HG03196 (cell line): ENCODE data around the gene IER5.
A peak's percentile ranks its signal among the peaks of the same experiment; 100 is the strongest.
"Not testable (repeated sequence)": the region's sequence is repeated elsewhere in the genome, so short reads cannot be mapped to it uniquely, and the experiment has no call there.

Experiments used
- ATAC-seq: cut with Tn5 transposase; IDR thresholded peaks from one replicate; pipeline ENCODE4 v1.9.1; 2021; ENCODE audit not compliant: unreplicated experiment

Gene IER5

GRCh38 chr1:181113059-181113641 is 24.6 kb downstream of the IER5 start:
- ATAC-seq = no peak

GRCh38 chr1:181114574-181115367 is 26.3 kb downstream of the IER5 start:
- no peak for ATAC-seq

- ATAC-seq = no peak
Observed at GRCh38 chr1:181115368-181115684, 26.8 kb downstream of the IER5 start.

GRCh38 chr1:181115971-181116370 is 27.5 kb downstream of the IER5 start:
- ATAC-seq = not testable (repeated sequence)

- no peak for ATAC-seq
Observed at GRCh38 chr1:181116819-181117390, 28.4 kb downstream of the IER5 start.

GRCh38 chr1:181117648-181118449 is 29.3 kb downstream of the IER5 start:
- no peak for ATAC-seq

GRCh38 chr1:181119093-181119989 is 30.8 kb downstream of the IER5 start:
- ATAC-seq = no peak

- no peak for ATAC-seq
Observed at GRCh38 chr1:181120924-181121323, 32.4 kb downstream of the IER5 start.

GRCh38 chr1:181121498-181121897 is 33.0 kb downstream of the IER5 start:
- ATAC-seq = no peak

GRCh38 chr1:181122222-181122621 is 33.7 kb downstream of the IER5 start:
- ATAC-seq = no peak

GRCh38 chr1:181123173-181123572 is 34.7 kb downstream of the IER5 start:
- ATAC-seq = no peak

GRCh38 chr1:181124291-181124751 is 35.8 kb downstream of the IER5 start:
- ATAC-seq = no peak

- ATAC-seq = no peak
Observed at GRCh38 chr1:181126289-181126688, 37.8 kb downstream of the IER5 start.

GRCh38 chr1:181126871-181127587 is 38.5 kb downstream of the IER5 start:
- no peak for ATAC-seq

GRCh38 chr1:181127898-181128453 is 39.5 kb downstream of the IER5 start:
- ATAC-seq = no peak

GRCh38 chr1:181128592-181129497 is 40.3 kb downstream of the IER5 start:
- peak; percentile 52 for ATAC-seq

- ATAC-seq = no peak
Observed at GRCh38 chr1:181129771-181130606, 41.5 kb downstream of the IER5 start.
